BJ (cell line): ENCODE data around the gene TWF2. TPM values are rescaled to one million over a fixed set of nuclear protein-coding genes. Genes with fewer than 3 reads are reported as not detected.

Source experiments
- CTCF ChIA-PET: fragments of 350-600 bp; formaldehyde crosslinking; extraction: SDS; loops from one replicate; lab custom pipeline; 2021; ENCODE audit warnings: antibody characterized with exemption, inconsistent platforms; lab: Yijun Ruan, JAX
- POLR2A ChIA-PET: fragments of 300-600 bp; sonication (Branson Sonifier 250); formaldehyde crosslinking; extraction: SDS; loops from one replicate; lab custom pipeline; 2021; ENCODE audit warnings: antibody characterized with exemption; lab: Charles Lee
- DNase-seq: peaks from one replicate; pipeline ENCODE4 v3.0.0-alpha.2; 2011; ENCODE audit warnings: low read depth
- H3K27me3 ChIP-seq: 2 replicates; pipeline ENCODE4 v1.6.0; 2011; ENCODE audit warnings: low read length; ENCODE audit not compliant: control insufficient read depth, insufficient read depth
- H3K36me3 ChIP-seq: 2 replicates; pipeline ENCODE4 v1.5.1; 2011; ENCODE audit warnings: low read length; ENCODE audit not compliant: control insufficient read depth, insufficient read depth
- H3K4me3 ChIP-seq: 2 replicates; pipeline ENCODE4 v1.5.1; 2011; ENCODE audit warnings: low read depth, mild to moderate bottlenecking, control low read depth, low read length
- CTCF ChIP-seq: IDR thresholded peaks from 2 replicates; pipeline ENCODE4 v1.5.1; 2011; ENCODE audit warnings: low read depth, mild to moderate bottlenecking, control low read depth, inconsistent platforms, low read length, moderate library complexity; ENCODE audit not compliant: insufficient read depth
- polyA plus RNA-seq: library from polyadenylated mRNA; depleted of rRNA; stranded (reverse); fragments of >200 nt; gene quantifications from 2 replicates; pipeline ENCODE4 v1.2.3, GENCODE V29; 2011

The TWF2 gene
- polyA plus RNA-seq, 1 experiment = 205 TPM

GRCh38 chr3:52221563-52222318 lies 17.2 kb downstream of the TWF2 start:
- Histone ChIP-seq H3K36me3 (no peaks in the 10 kb centered on the region), H3K27me3 (no peaks in the 10 kb centered on the region), H3K4me3 (no peak overlapping the region)
- ChIA-PET CTCF (interaction anchor here (0.7 to 9.7 kb wide), 14 partner anchors 12 to 225 kb away, joined by 3 to 150 read pairs (median 6); partner anchors contain the start of gene TWF2), POLR2A (no interaction called here)
- no peak for TF ChIP-seq CTCF
- DNase-seq = no peak

GRCh38 chr3:52221141-52221562 lies 17.8 kb downstream of the TWF2 start:
- DNase-seq = no peak
- no peak overlapping the region for H3K4me3 ChIP-seq
- H3K36me3 ChIP-seq = no peaks in the 10 kb centered on the region
- H3K27me3 ChIP-seq = no peaks in the 10 kb centered on the region
- CTCF ChIA-PET = interaction anchor here (0.6 to 9.7 kb wide), 32 partner anchors 11 to 226 kb away, joined by 3 to 150 read pairs (median 4); partner anchors contain the start of genes TWF2 and WDR82
- POLR2A ChIA-PET = no interaction called here
- no peak for TF ChIP-seq CTCF

GRCh38 chr3:52220380-52221026 lies 18.5 kb downstream of the TWF2 start:
- CTCF ChIA-PET = interaction anchor here (0.6 to 9.7 kb wide), 34 partner anchors 11 to 227 kb away, joined by 3 to 150 read pairs (median 4); partner anchors contain the start of genes TWF2 and WDR82
- H3K27me3 ChIP-seq = no peaks in the 10 kb centered on the region
- DNase-seq = no peak
- peak; percentile 97 for TF ChIP-seq CTCF
- peaks cover 4% of the 10 kb centered on the region for H3K36me3 ChIP-seq
- no peak overlapping the region for H3K4me3 ChIP-seq
- POLR2A ChIA-PET = no interaction called here

- DNase-seq = no peak
- Histone ChIP-seq H3K4me3 (no peak overlapping the region), H3K27me3 (no peaks in the 10 kb centered on the region), H3K36me3 (peaks cover 14% of the 10 kb centered on the region)
- ChIA-PET POLR2A (no interaction called here), CTCF (interaction anchor here (0.6 to 9.7 kb wide), 15 partner anchors 8 to 228 kb away, joined by 3 to 150 read pairs (median 7); partner anchors contain the start of gene TWF2)
- TF ChIP-seq CTCF = no peak
These were observed 19.9 kb downstream of the TWF2 start for GRCh38 chr3:52218937-52219650.

- POLR2A ChIA-PET = no interaction called here
- CTCF ChIA-PET = interaction anchor here (1.4 to 9.7 kb wide), 3 partner anchors 8 to 120 kb away, joined by 3 to 150 read pairs (median 131); partner anchors contain the start of gene TWF2
- no peak for TF ChIP-seq CTCF
- no peaks in the 10 kb centered on the region for H3K27me3 ChIP-seq
- H3K4me3 ChIP-seq = no peak overlapping the region
- DNase-seq = no peak
- peaks cover 15% of the 10 kb centered on the region for H3K36me3 ChIP-seq
These were observed 20.5 kb downstream of the TWF2 start for GRCh38 chr3:52218454-52218853.
